GM21528 (cell line): ENCODE results near the gene METTL1.
A peak's percentile ranks its signal among the peaks of the same experiment; 100 is the strongest.
"Not testable (repeated sequence)": the region's sequence is repeated elsewhere in the genome, so short reads cannot be mapped to it uniquely, and the experiment has no call there.

Source experiments
- ATAC-seq: cut with Tn5 transposase; IDR thresholded peaks from one replicate; pipeline ENCODE4 v1.9.1; 2021; ENCODE audit warnings: mild to moderate bottlenecking, moderate library complexity; ENCODE audit not compliant: unreplicated experiment, low FRiP score

Gene METTL1

DNA sequence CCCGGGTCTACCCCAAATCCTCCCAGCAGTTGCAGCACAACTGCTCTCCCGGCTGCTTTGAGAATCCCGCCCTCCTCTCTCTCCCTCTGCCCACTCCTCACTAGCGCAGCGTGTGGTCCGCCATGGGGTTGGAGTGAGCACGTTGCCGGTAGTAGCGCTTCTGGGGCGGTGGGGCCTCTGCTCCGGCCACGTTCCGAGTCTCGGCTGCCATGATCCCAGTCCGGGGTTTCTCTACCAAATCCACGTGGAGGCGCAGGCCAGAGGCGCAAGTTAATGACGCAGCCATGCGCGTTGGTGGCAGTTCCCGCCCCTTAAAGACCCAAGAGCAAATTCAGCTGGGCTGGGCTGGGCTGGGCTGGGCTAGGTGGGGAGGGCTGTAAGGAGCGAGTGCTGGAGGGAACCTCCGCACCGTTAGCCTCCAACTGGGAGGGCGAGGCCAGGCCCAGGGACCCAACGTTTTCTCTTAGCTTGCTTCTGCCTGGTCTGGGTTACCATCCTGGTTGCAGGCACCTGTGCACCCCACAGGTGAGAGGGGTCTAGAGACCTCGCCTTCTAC is at the start of gene METTL1:
TSS of gene METTL1 (minus strand) at position 233 of the 556 bp plus-strand sequence. CDS start at position 211, 22 bp downstream.
- ATAC-seq: peak; percentile 77

- not testable (repeated sequence) for ATAC-seq
These were observed 49.1 kb upstream of the METTL1 start for GRCh38 chr12:57821015-57821414.

GRCh38 chr12:57820119-57820518 is 48.2 kb upstream of the METTL1 start:
- not testable (repeated sequence) for ATAC-seq

DNA sequence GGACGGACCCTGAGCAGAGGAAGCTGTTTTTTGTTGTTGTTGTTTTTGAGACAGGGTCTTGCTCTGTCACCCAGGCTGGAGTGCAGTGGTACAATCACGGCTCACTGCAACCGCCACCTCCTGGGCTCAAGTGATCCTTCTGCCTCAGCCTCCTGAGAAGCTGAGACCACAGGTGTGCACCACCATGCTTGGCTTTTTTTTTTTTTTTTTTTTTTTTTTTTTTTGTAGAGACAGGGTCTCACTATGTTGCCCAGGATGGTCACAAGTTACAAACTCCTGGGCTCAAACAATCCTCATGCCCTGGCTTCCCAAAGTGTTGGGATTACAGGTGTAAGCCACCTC is 46.1 kb upstream of the METTL1 start:
- not testable (repeated sequence) for ATAC-seq

GRCh38 chr12:57817261-57817989 is 45.5 kb upstream of the METTL1 start:
- ATAC-seq: no peak

DNA sequence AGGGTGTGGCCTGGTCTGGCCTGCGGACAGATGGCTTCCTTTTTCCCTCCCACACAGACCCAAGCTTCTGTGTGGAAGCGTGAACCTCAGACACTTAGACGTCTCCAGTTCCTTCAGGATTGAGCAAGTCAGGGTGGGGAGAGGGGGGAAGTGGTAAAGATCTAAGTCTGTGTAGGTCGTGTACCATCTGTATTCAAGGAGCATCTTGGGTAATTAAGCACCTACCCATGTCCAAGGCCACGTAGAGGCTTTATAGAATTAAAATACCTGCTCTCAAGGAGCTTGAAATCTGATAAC is 44.9 kb upstream of the METTL1 start:
- ATAC-seq: no peak

GRCh38 chr12:57816001-57816854 is 44.3 kb upstream of the METTL1 start:
- no peak for ATAC-seq

DNA sequence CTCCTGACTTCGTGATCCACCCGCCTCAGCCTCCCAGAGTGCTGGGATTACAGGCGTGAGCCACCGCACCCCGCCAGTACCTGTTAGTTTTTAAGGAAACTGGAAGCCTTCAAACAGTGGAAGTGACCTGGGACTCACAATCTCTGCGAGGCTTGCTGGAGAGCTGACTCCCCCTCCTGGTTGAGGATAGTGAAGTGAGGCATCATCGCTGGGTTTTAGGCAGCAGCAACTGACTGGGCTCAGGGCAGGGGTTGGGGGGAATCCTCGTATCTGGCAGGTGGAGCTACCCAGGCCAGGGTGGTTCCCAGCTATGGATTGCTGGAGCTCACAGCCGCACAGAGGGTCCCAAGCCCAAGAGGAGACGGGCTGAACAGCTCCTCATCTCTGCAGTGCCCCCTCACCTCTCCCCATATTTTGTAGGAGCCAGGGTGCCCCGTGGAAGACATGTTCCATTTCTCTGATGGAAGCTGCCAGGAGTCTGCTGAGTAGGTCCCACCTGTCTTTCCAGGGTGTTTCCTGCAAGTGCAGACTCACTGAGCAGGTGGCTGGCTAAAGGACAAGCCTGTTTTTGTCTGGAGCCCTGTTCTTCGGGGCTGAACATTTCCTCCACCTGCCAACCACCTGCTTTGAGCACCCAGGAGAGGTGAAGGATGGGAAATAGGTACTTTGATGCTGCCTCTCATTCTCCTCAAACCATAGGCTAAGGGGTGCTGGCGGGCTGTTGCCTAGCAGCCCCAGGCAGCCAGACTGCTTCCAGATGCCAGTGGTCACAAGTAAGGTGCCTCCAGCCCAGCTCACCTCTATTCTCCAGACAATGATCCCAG is 43.5 kb upstream of the METTL1 start:
- ATAC-seq: no peak

GRCh38 chr12:57813971-57814772 is 42.3 kb upstream of the METTL1 start:
- ATAC-seq: no peak

- no peak for ATAC-seq
These were observed 41.4 kb upstream of the METTL1 start for GRCh38 chr12:57813111-57813970.

- ATAC-seq: no peak
These were observed 39.3 kb upstream of the METTL1 start for GRCh38 chr12:57811028-57811755.

DNA sequence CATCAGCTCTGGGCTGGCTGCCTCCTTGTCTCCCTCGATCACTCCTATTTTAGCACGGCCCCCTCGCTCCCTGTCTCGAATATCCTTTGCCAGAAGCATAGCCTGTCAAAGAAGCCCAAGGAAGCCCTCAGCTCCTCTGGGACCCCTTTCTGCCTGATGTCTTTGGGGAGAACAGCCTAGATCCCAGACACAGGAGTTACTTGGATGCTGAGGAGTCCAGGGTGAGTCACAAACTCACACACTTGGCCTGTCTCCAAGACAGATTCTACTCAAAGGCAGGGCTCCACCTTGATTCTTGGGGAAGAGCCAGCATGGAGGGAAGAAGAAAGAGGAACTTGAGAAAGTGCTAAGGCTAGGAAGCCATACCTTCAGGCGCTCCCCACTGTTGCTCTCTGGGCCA is 38.5 kb upstream of the METTL1 start:
- ATAC-seq: no peak

DNA sequence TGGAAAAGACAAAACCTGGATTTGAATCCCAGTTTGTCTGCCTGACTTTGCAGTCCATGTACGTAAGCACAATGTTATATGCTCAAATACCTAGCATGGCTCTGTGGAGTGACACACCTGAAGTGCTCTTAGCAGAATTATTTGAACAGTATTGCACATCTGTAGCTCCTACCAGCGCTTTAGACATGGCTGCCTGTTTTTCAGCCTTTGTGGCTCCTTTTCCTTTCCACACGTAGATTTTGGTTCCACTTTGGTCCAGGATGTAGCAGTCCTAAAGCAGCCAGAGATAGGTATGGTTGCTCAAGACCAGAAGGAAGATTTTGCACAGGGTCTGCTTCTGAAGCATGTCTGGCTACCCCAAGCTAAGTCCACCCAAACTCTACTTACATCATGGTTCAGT is 37.5 kb upstream of the METTL1 start:
- no peak for ATAC-seq

GRCh38 chr12:57808351-57808750 is 36.4 kb upstream of the METTL1 start:
- ATAC-seq: no peak

DNA sequence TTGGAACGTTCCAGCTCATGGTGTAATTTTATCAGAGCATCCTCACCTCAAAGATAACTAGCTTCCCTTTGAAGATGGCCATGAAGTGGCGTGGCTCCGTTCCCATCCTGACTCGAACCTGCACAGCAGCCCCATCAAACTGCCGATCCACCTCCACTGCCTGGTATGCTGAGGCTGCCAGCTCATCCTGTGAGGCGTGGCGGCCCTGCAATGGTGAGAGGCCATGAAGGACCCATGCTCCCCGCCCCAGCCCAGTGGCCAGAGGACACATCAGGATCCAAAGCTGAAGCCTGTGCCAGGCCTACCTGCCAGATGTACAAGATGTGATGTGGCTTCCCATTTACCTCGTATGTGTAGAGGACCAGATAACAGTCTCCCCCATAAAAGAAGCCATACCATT is 35.4 kb upstream of the METTL1 start:
- no peak for ATAC-seq

DNA sequence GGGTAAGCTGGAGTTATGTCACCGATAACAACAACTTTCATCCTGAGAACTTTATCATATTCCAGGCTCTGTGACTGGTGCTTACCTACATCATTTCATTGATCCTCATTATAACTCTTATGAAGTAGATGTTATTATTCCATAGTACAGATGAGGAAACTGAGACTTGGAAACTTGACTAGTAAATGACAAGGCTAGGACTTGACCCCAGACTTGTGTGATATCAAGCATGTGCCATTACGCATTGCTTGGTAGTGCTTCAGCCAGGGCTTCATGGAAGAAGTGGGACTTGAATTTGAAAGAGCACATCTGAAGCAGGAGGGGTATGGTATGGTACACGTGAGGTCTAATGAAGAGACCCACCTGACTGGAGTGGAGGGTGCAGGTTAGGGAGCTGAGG is 34.8 kb upstream of the METTL1 start:
- ATAC-seq: no peak

- ATAC-seq: no peak
These were observed 31.5 kb upstream of the METTL1 start for GRCh38 chr12:57803319-57803893.

GRCh38 chr12:57802607-57803006 is 30.7 kb upstream of the METTL1 start:
- ATAC-seq: no peak
